Right renal cortex interstitium (tissue), 3 donors: ENCODE results near the gene ZNF791. TPM values are rescaled to one million over a fixed set of nuclear protein-coding genes. Genes with fewer than 3 reads are reported as not detected.
"Not testable (repeated sequence)": the region's sequence is repeated elsewhere in the genome, so short reads cannot be mapped to it uniquely, and the experiment has no call there.

ENCODE experiments used
- DNase-seq, 3 donors: peaks; one replicate each; pipeline ENCODE4 v3.0.0-alpha.2; 2013; ENCODE audit warnings: low read depth in 3 of 3, low spot score in 2 of 3
- polyA plus RNA-seq, 3 donors: library from polyadenylated mRNA; unstranded; fragments of 120-200 nt; gene quantifications; one replicate each; pipeline ENCODE4 v1.2.1, GENCODE V29; 2013; ENCODE audit not compliant: insufficient read length in 3 of 3

The ZNF791 gene
- polyA plus RNA-seq, 3 donors: 21.3 to 25.4 (median 23.2) TPM

GRCh38 chr19:12665671-12666264, 55.0 kb downstream of the ZNF791 start:
- no peak for DNase-seq

GRCh38 chr19:12666265-12667048, 55.7 kb downstream of the ZNF791 start, which contains the start of the genes MAN2B1 and WDR83:
TSS of gene MAN2B1 (minus strand) at chr19:12666742. CDS start at chr19:12666701, 41 bp downstream.
TSS of gene WDR83 (plus strand) at chr19:12666807. CDS start at chr19:12669791, 2,984 bp downstream.
- no peak for DNase-seq

- no peak for DNase-seq
These were observed 57.1 kb downstream of the ZNF791 start for GRCh38 chr19:12667731-12668302.

- DNase-seq: no peak
These were observed 57.6 kb downstream of the ZNF791 start for GRCh38 chr19:12668346-12668745.

GRCh38 chr19:12668932-12669269, 58.2 kb downstream of the ZNF791 start:
- DNase-seq: no peak

- DNase-seq: peak; percentile 79 to 92 (median 81)
These were observed 58.8 kb downstream of the ZNF791 start for GRCh38 chr19:12669270-12670158.

- no peak for DNase-seq
These were observed 59.6 kb downstream of the ZNF791 start for GRCh38 chr19:12670159-12670928.

GRCh38 chr19:12672744-12673143, 62.0 kb downstream of the ZNF791 start:
- no peak for DNase-seq

- no peak for DNase-seq
These were observed 64.7 kb downstream of the ZNF791 start for GRCh38 chr19:12675399-12675798.

GRCh38 chr19:12675940-12676339, 65.2 kb downstream of the ZNF791 start:
- DNase-seq: no peak

- peak in 1 of 3 donors; percentile 41 for DNase-seq
These were observed 65.7 kb downstream of the ZNF791 start for GRCh38 chr19:12676384-12676792.

GRCh38 chr19:12676928-12677327, 66.2 kb downstream of the ZNF791 start:
- DNase-seq: no peak

GRCh38 chr19:12678039-12678438, 67.3 kb downstream of the ZNF791 start:
- not testable (repeated sequence) for DNase-seq

GRCh38 chr19:12680034-12680433, 69.3 kb downstream of the ZNF791 start:
- DNase-seq: no peak

- peak; percentile 95 to 96 (median 95) for DNase-seq
These were observed 70.6 kb downstream of the ZNF791 start, which contains the start of gene DHPS for GRCh38 chr19:12681074-12681987. TSS of gene DHPS (minus strand) at chr19:12681880. CDS start at chr19:12681766, 114 bp downstream.
